ENCODE results near the gene POLR3B.

GRCh38 chr12:106488884-106489283 lies 131.3 kb downstream of the POLR3B start:
- no peak for TF ChIP-seq EZH2 (IDR thresholded peaks at IDR 0.05; ENCODE audit: insufficient read depth, poor library complexity, severe bottlenecking)
- no peak for TF ChIP-seq EZH2phosphoT487 (IDR thresholded peaks at IDR 0.05; ENCODE audit: insufficient read depth, low read depth)
